Right atrium auricular region (tissue), 2 donors: Measurements from ENCODE around the gene DPP6. TPM values are rescaled to one million over a fixed set of nuclear protein-coding genes. Genes with fewer than 3 reads are reported as not detected.

Experiments used
- DNase-seq: peaks from one replicate; pipeline ENCODE4 v3.0.0-alpha.2; 2019; ENCODE audit warnings: low spot score
- H3K27ac ChIP-seq, 2 donors: fragments of 200-600 bp; sonication (generic); 1 replicate in 1 of 2; 2 replicates in 1 of 2; pipeline ENCODE4 v1.5.1; 2016 to 2019
- H3K27me3 ChIP-seq, 2 donors: fragments of 200-600 bp; sonication (generic); one replicate each; pipeline versions ENCODE4 v1.5.1 to v1.6.0; 2017 to 2019
- H3K36me3 ChIP-seq: fragments of 200-600 bp; sonication (generic); one replicate; pipeline ENCODE4 v1.5.1; 2016
- H3K4me1 ChIP-seq, 2 donors: fragments of 200-600 bp; sonication (generic); one replicate each; pipeline versions ENCODE4 v1.5.1 to v1.6.0; 2017 to 2019
- H3K4me3 ChIP-seq, 2 donors: fragments of 200-600 bp; sonication (generic); 1 replicate in 1 of 2; 2 replicates in 1 of 2; pipeline ENCODE4 v1.5.1; 2017 to 2019; ENCODE audit warnings: mild to moderate bottlenecking in 1 of 2, moderate library complexity in 1 of 2
- H3K9me3 ChIP-seq, 2 donors: fragments of 200-600 bp; sonication (generic); one replicate each; pipeline ENCODE4 v1.5.1; 2019
- CTCF ChIP-seq, 2 donors: fragments of 200-600 bp; sonication (generic); IDR thresholded peaks; one replicate each; pipeline ENCODE4 v1.5.1; 2019; ENCODE audit warnings: antibody characterized with exemption in 2 of 2
- total RNA-seq, 2 donors: library from RNA; depleted of rRNA; stranded (reverse); fragments of >200 nt; gene quantifications; one replicate each; pipeline ENCODE4 v1.1.0, GENCODE V29; 2016

Gene DPP6
- total RNA-seq, 2 donors from 2014 or later = 0.35 to 0.85 TPM

- DNase-seq = no peak
- H3K27ac ChIP-seq = no peak overlapping the region
- no peak for TF ChIP-seq CTCF (IDR thresholded peaks at IDR 0.05)
- H3K4me1 ChIP-seq = no peaks in the 10 kb centered on the region
- no peaks in the 10 kb centered on the region for H3K36me3 ChIP-seq
- H3K4me3 ChIP-seq = no peak overlapping the region
- no peaks in the 10 kb centered on the region for H3K9me3 ChIP-seq
- H3K27me3 ChIP-seq = no peaks in the 10 kb centered on the region
Observed at GRCh38 chr7:154484943-154485342, 432.7 kb downstream of the DPP6 start.

- no peaks in the 10 kb centered on the region for H3K9me3 ChIP-seq
- H3K27ac ChIP-seq = no peak overlapping the region
- no peak overlapping the region for H3K4me3 ChIP-seq
- H3K4me1 ChIP-seq = no peaks in the 10 kb centered on the region
- no peak for TF ChIP-seq CTCF (IDR thresholded peaks at IDR 0.05)
- no peaks in the 10 kb centered on the region for H3K27me3 ChIP-seq
- H3K36me3 ChIP-seq = no peaks in the 10 kb centered on the region
- no peak for DNase-seq
Observed at GRCh38 chr7:154489897-154490296, 437.7 kb downstream of the DPP6 start.

GRCh38 chr7:154493594-154493993 lies 441.4 kb downstream of the DPP6 start:
- Histone ChIP-seq H3K4me3 (no peak overlapping the region), H3K27me3 (no peaks in the 10 kb centered on the region), H3K36me3 (no peaks in the 10 kb centered on the region), H3K9me3 (no peaks in the 10 kb centered on the region), H3K4me1 (no peaks in the 10 kb centered on the region), H3K27ac (no peak overlapping the region)
- DNase-seq = no peak
- TF ChIP-seq CTCF (IDR thresholded peaks at IDR 0.05) = no peak

GRCh38 chr7:154497751-154498150 lies 445.6 kb downstream of the DPP6 start:
- no peak overlapping the region for H3K27ac ChIP-seq

GRCh38 chr7:154503962-154504550 lies 451.9 kb downstream of the DPP6 start:
- Histone ChIP-seq H3K27me3 (no peaks in the 10 kb centered on the region), H3K27ac (no peak overlapping the region), H3K36me3 (no peaks in the 10 kb centered on the region), H3K9me3 (no peaks in the 10 kb centered on the region), H3K4me1 (no peaks in the 10 kb centered on the region), H3K4me3 (no peak overlapping the region)
- DNase-seq = no peak
- peak; percentile 48 to 74 for TF ChIP-seq CTCF (IDR thresholded peaks at IDR 0.05)

More at GRCh38 chr7:154497751-154498150, 445.6 kb downstream of the DPP6 start:
- TF ChIP-seq CTCF (IDR thresholded peaks at IDR 0.05) = no peak
- no peaks in the 10 kb centered on the region for H3K9me3 ChIP-seq
- DNase-seq = no peak
- H3K4me1 ChIP-seq = no peaks in the 10 kb centered on the region
- no peaks in the 10 kb centered on the region for H3K27me3 ChIP-seq
- no peak overlapping the region for H3K4me3 ChIP-seq
- no peaks in the 10 kb centered on the region for H3K36me3 ChIP-seq

- H3K4me3 ChIP-seq = no peak overlapping the region
- no peak for DNase-seq
- no peak for TF ChIP-seq CTCF (IDR thresholded peaks at IDR 0.05)
- no peaks in the 10 kb centered on the region for H3K27me3 ChIP-seq
- no peak overlapping the region for H3K27ac ChIP-seq
- H3K4me1 ChIP-seq = no peaks in the 10 kb centered on the region
- H3K36me3 ChIP-seq = no peaks in the 10 kb centered on the region
- no peaks in the 10 kb centered on the region for H3K9me3 ChIP-seq
Observed at GRCh38 chr7:154504918-154505317, 452.7 kb downstream of the DPP6 start.
